Progenitor cell of endocrine pancreas (in vitro differentiated cells): ENCODE data around the gene WDR89. TPM values are rescaled to one million over a fixed set of nuclear protein-coding genes. Genes with fewer than 3 reads are reported as not detected.
"Not testable (repeated sequence)": the region's sequence is repeated elsewhere in the genome, so short reads cannot be mapped to it uniquely, and the experiment has no call there.

Experiments used
- DNase-seq: peaks from one replicate; pipeline ENCODE4 v3.0.0; 2021; ENCODE audit warnings: low spot score; ENCODE audit not compliant: unreplicated experiment
- H3K27ac Mint-ChIP-seq: 2 replicates; pipeline ENCODE4 v1.8.0; 2021; ENCODE audit warnings: mild to moderate bottlenecking, moderate library complexity, mixed read lengths
- H3K27me3 Mint-ChIP-seq: 2 replicates; pipeline ENCODE4 v1.8.0; 2021; ENCODE audit warnings: mixed read lengths
- H3K36me3 Mint-ChIP-seq: 2 replicates; pipeline ENCODE4 v1.8.0; 2022; ENCODE audit warnings: mixed read lengths; ENCODE audit not compliant: insufficient read depth
- H3K4me1 Mint-ChIP-seq: 2 replicates; pipeline ENCODE4 v1.8.0; 2021; ENCODE audit warnings: low read depth, mixed read lengths
- H3K4me3 Mint-ChIP-seq: 2 replicates; pipeline ENCODE4 v1.8.0; 2021; ENCODE audit warnings: low read depth, mild to moderate bottlenecking, moderate library complexity, mixed read lengths
- H3K9me3 Mint-ChIP-seq: 2 replicates; pipeline ENCODE4 v1.8.0; 2021; ENCODE audit warnings: low read depth, mixed read lengths
- CTCF ChIP-seq: fragments of 200-600 bp; sonication (generic); IDR thresholded peaks from one replicate; pipeline ENCODE4 v1.5.0; 2021; ENCODE audit warnings: antibody characterized with exemption, mild to moderate bottlenecking; ENCODE audit not compliant: unreplicated experiment
- total RNA-seq: library from RNA; stranded (reverse); gene quantifications from 2 replicates; pipeline ENCODE4 v1.2.1, GENCODE V29; 2021

Gene WDR89
- total RNA-seq, 1 donor from 2014 or later, result 20.6 TPM

- H3K27ac Mint-ChIP-seq, result peak overlapping the region; percentile 96
- H3K4me3 Mint-ChIP-seq, result peak overlapping the region; percentile 85
- H3K27me3 Mint-ChIP-seq, result no peaks in the 10 kb centered on the region
- no peak for TF ChIP-seq CTCF
- DNase-seq, result peak; percentile 43
- peaks cover 1% of the 10 kb centered on the region for H3K4me1 Mint-ChIP-seq
- peaks cover 6% of the 10 kb centered on the region for H3K36me3 Mint-ChIP-seq
- no peaks in the 10 kb centered on the region for H3K9me3 Mint-ChIP-seq
Observed at GRCh38 chr14:63642229-63642611, 549 bp upstream of the WDR89 start.

GRCh38 chr14:63638493-63638892 is 3.2 kb downstream of the WDR89 start:
- Mint-ChIP-seq H3K27me3 (no peaks in the 10 kb centered on the region), H3K27ac (no peak overlapping the region), H3K9me3 (peaks cover 24% of the 10 kb centered on the region), H3K4me3 (no peak overlapping the region), H3K36me3 (peaks cover 28% of the 10 kb centered on the region), H3K4me1 (peaks cover 1% of the 10 kb centered on the region)
- TF ChIP-seq CTCF, result no peak
- no peak for DNase-seq

- DNase-seq, H3K27me3 Mint-ChIP-seq, H3K27ac Mint-ChIP-seq, H3K4me3 Mint-ChIP-seq, H3K4me1 Mint-ChIP-seq: not testable (repeated sequence)
- peaks cover 24% of the 10 kb centered on the region for H3K9me3 Mint-ChIP-seq
- peaks cover 28% of the 10 kb centered on the region for H3K36me3 Mint-ChIP-seq
Observed at GRCh38 chr14:63636094-63636635, 5.5 kb downstream of the WDR89 start.

- Mint-ChIP-seq H3K4me1 (no peaks in the 10 kb centered on the region), H3K27ac (no peak overlapping the region), H3K9me3 (peaks cover 24% of the 10 kb centered on the region), H3K36me3 (peaks cover 28% of the 10 kb centered on the region), H3K4me3 (no peak overlapping the region), H3K27me3 (no peaks in the 10 kb centered on the region)
- no peak for DNase-seq
- no peak for TF ChIP-seq CTCF
Observed at GRCh38 chr14:63633801-63634200, 7.9 kb downstream of the WDR89 start.

- peak; percentile 56 for TF ChIP-seq CTCF
- Mint-ChIP-seq H3K27me3 (no peaks in the 10 kb centered on the region), H3K27ac (no peak overlapping the region), H3K4me3 (no peak overlapping the region), H3K36me3 (peaks cover 25% of the 10 kb centered on the region), H3K9me3 (peaks cover 24% of the 10 kb centered on the region), H3K4me1 (no peaks in the 10 kb centered on the region)
- no peak for DNase-seq
Observed at GRCh38 chr14:63632932-63633514, 8.6 kb downstream of the WDR89 start.

- Mint-ChIP-seq H3K27me3 (no peaks in the 10 kb centered on the region), H3K36me3 (peaks cover 9% of the 10 kb centered on the region), H3K9me3 (no peaks in the 10 kb centered on the region), H3K27ac (peak overlapping the region; percentile 7), H3K4me1 (no peaks in the 10 kb centered on the region), H3K4me3 (no peak overlapping the region)
- DNase-seq, result no peak
- TF ChIP-seq CTCF, result no peak
Observed at GRCh38 chr14:63624701-63625100, 17.0 kb downstream of the WDR89 start.
